Activated CD4-positive, alpha-beta T cell treated with anti-CD3 and anti-CD28 coated beads, Interleukin-2, amount 50 U/mL, for 24 hours (primary cell): ENCODE measurements around the gene OR8D2.
"Not testable (repeated sequence)": the region's sequence is repeated elsewhere in the genome, so short reads cannot be mapped to it uniquely, and the experiment has no call there.

Experiments
- DNase-seq, 2 donors: peaks; one replicate each; pipeline ENCODE4 v3.0.0-alpha.2; 2020; ENCODE audit warnings: low read depth in 1 of 2, low spot score in 1 of 2

The OR8D2 gene

GRCh38 chr11:124294687-124295086, 25.3 kb downstream of the OR8D2 start:
- DNase-seq = no peak

- no peak for DNase-seq
Observed at GRCh38 chr11:124285610-124286344, 34.2 kb downstream of the OR8D2 start.

DNA sequence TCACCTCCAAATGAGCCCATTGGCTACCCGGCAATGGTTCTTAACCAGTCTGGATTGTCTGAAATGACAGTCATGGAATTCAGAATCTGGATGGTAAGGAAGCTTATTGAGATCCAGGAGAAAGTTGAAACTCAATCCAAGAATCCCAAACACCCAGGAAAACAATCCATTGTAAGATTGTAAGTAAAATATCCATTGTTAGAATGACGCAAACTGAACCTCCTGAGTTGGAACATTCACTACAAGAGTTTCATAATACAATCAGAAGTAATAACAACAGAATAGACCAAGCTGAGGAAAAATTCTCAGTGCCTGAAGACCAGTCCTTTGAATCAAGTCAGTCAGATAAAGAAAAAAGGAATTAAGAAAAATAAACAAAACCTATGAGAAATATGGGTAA, 41.7 kb downstream of the OR8D2 start:
- no peak for DNase-seq

- DNase-seq = no peak
Observed at GRCh38 chr11:124277804-124278203, 42.2 kb downstream of the OR8D2 start.

DNA sequence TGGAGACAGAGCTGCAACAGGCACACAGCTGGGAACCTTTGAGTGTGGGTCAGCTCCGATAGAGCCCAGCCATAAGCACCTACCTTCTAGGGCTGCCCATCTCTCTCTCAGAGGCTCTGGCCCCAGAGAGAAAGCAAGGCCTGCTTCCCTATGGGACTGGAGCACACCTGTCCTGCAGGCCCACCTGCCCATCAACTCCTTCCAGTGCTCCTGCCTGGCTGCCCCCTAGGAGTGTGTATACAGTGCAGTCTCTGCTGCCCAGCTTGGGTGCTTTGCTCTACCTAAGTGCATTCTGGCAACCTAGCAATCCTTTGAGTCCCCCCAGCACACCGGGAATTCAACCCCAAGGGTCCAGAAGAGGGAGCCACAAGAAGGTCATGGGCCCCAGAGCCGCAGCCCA, 42.8 kb downstream of the OR8D2 start:
- no peak for DNase-seq

DNA sequence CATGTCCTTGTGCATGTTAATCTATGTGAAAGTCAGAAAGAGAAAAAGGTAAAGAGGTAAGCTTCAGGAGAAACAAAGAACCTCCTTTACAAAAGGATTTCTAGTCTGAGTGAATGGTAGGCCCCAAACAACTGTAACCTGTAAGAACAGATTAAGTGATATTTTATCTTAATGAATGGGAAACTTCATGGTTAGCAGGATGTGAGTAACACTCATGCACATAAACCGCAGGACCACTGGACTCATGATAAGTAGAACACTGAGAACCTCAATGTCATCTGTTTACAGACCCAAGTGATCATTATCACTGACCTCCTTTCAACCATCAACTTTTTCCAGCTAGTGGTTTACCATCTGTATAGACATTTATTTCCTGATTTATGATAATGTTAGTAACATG, 43.9 kb downstream of the OR8D2 start:
- no peak for DNase-seq

DNA sequence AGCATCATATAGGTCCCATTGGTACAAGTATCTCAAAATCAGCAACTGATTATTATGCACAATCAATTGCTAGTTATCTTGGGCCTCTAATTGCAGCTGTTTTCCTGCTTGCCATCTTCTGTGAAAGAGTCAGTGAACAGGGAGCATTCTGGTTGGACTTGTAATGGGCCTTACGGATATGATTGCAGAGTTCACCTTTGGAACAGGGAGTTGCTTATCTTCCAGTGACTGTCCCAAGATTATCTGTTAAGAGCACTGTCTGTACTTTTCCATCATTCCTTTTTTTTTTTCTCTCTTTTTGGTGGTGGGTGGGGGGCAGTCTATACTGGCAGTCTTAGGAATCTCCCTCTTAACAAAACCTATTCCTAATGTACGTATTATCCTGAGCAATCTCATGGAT, 46.0 kb downstream of the OR8D2 start:
- no peak for DNase-seq

DNA sequence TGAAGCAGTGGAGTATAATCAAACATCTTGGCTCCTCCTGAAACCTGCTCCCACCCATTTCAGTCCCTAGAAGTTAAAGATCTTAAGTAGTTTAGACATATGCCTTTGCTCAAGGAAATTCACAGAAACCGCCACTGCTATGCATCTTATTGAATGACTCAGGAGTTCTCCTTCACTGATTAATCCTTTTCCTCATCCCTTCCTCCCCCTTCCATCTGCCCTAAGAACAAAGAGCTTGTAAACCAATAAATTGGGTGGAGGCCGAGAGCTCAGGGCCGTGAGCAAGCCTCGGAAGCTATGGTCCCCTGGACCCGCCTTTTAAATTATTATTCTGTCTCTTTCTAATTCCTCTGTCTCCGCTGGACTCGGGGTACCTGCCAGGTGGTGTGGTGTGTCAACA, 49.1 kb downstream of the OR8D2 start:
- DNase-seq = not testable (repeated sequence)
